CD4-positive, alpha-beta memory T cell (primary cell): ENCODE data around the gene GSAP. TPM values are rescaled to one million over a fixed set of nuclear protein-coding genes. Genes with fewer than 3 reads are reported as not detected.

Experiments used
- CTCF ChIA-PET: fragments of 350-600 bp; sonication (Branson Sonifier 250); formaldehyde crosslinking; loops from one replicate; lab custom pipeline; 2021; ENCODE audit warnings: inconsistent platforms; ENCODE audit not compliant: partially characterized antibody; lab: Charles Lee
- POLR2A ChIA-PET: fragments of 350-600 bp; sonication (Branson Sonifier 250); formaldehyde crosslinking; loops from one replicate; lab custom pipeline; 2021; ENCODE audit not compliant: partially characterized antibody; lab: Charles Lee
- DNase-seq, 5 donors: peaks; one replicate each; pipeline versions ENCODE4 v3.0.0 to v3.0.0-alpha.2; 2020 to 2022; ENCODE audit warnings: mixed read lengths in 1 of 5
- H3K27ac ChIP-seq: one replicate; pipeline ENCODE4 v1.7.0; 2013; ENCODE audit warnings: low read depth, low read length
- H3K27me3 ChIP-seq: 2 replicates; pipeline ENCODE4 v1.7.0; 2013; ENCODE audit warnings: mild to moderate bottlenecking, low read length, moderate library complexity; ENCODE audit not compliant: insufficient read depth
- H3K36me3 ChIP-seq: 2 replicates; pipeline ENCODE4 v1.7.0; 2013; ENCODE audit warnings: mild to moderate bottlenecking, low read length, moderate library complexity; ENCODE audit not compliant: insufficient read depth
- H3K4me1 ChIP-seq: 2 replicates; pipeline ENCODE4 v1.7.0; 2013; ENCODE audit warnings: mild to moderate bottlenecking, low read length, moderate library complexity; ENCODE audit not compliant: insufficient read depth
- H3K4me3 ChIP-seq, 2 donors: one replicate each; pipeline ENCODE4 v1.7.0; 2013; ENCODE audit warnings: low read length in 2 of 2, mild to moderate bottlenecking in 1 of 2
- H3K9me3 ChIP-seq, 2 donors: one replicate each; pipeline ENCODE4 v1.7.0; 2013; ENCODE audit warnings: low read length in 2 of 2, control low read depth in 1 of 2; ENCODE audit not compliant: control insufficient read depth in 1 of 2
- H3K27ac Mint-ChIP-seq, 7 donors: one replicate each; pipeline ENCODE4 v1.8.0; 2020 to 2021; ENCODE audit warnings: mixed read lengths in 7 of 7, mild to moderate bottlenecking in 6 of 7, inconsistent platforms in 3 of 7, moderate library complexity in 3 of 7
- H3K27me3 Mint-ChIP-seq, 2 donors: one replicate each; pipeline ENCODE4 v1.8.0; 2020 to 2021; ENCODE audit warnings: mixed read lengths in 2 of 2
- H3K36me3 Mint-ChIP-seq, 2 donors: one replicate each; pipeline ENCODE4 v1.8.0; 2020 to 2021; ENCODE audit warnings: mixed read lengths in 2 of 2, inconsistent platforms in 1 of 2, mild to moderate bottlenecking in 1 of 2
- H3K4me1 Mint-ChIP-seq, 4 donors: one replicate each; pipeline ENCODE4 v1.8.0; 2020 to 2021; ENCODE audit warnings: mixed read lengths in 4 of 4, mild to moderate bottlenecking in 1 of 4
- H3K4me3 Mint-ChIP-seq, 8 donors: one replicate each; pipeline ENCODE4 v1.8.0; 2020 to 2021; ENCODE audit warnings: mixed read lengths in 8 of 8, mild to moderate bottlenecking in 7 of 8, moderate library complexity in 6 of 8, inconsistent platforms in 3 of 8
- H3K9me3 Mint-ChIP-seq, 8 donors: one replicate each; pipeline ENCODE4 v1.8.0; 2020 to 2021; ENCODE audit warnings: mixed read lengths in 8 of 8, mild to moderate bottlenecking in 5 of 8, inconsistent platforms in 3 of 8, moderate library complexity in 1 of 8
- intact Hi-C: fragments of 100-400 bp; cut with micrococcal nuclease; formaldehyde crosslinking; loops from one replicate; pipeline ENCODE4 v1.15.1; 2023
- polyA plus RNA-seq, 2 donors: library from polyadenylated mRNA; unstranded; fragments of 300-500 nt; fragmentation: Illumina TruSeq; gene quantifications; one replicate each; pipeline ENCODE4 v1.2.3, GENCODE V29; 2021
- total RNA-seq, 2 experiments: library from RNA; stranded (reverse); gene quantifications; one replicate each; pipeline ENCODE4 v1.2.3, GENCODE V29; 2021

Gene GSAP
- total and polyA plus RNA-seq, 4 experiments from 2014 or later: 9.4 to 22.0 (median 16.5) TPM

DNA sequence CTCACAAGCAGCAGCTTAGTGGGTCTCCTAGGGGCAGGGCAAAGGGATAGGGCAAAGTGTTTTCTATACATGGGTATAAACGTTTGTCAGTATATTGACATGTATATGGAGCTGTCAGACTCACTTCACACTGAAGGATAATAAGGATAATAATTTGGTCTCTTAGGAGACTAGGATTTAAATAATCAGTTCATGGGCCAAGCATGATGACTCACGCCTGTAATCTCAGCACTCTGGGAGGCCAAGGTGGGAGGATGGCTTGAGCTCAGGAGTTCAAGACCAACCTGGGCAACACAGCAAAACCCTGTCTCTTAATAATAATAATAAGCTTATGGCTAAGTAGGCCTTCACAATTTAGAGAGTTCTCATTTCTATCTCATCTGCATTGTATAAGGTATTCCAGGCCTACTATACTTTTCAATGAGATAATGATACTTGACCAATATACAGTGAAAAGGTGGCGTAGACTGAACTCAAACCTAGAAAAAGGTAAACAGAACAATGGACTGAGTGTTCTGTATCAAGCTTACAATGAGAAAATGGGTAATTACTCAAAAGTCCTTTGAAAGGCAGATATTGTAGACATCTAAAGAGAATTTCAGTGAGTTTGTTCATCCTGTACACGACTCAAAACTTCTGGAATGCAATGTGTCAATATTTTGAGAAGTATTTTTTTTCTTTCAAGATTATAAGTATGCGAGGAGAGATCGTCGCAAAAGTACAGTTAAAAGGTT lies 7.0 kb downstream of the GSAP start:
- Histone ChIP-seq H3K36me3 (no peaks in the 10 kb centered on the region), H3K4me3 (no peak overlapping the region), H3K27me3 (no peaks in the 10 kb centered on the region), H3K27ac (no peak overlapping the region), H3K4me1 (peaks cover 5% of the 10 kb centered on the region), H3K9me3 (no peaks in the 10 kb centered on the region)
- no peaks in the 10 kb centered on the region for H3K9me3 Mint-ChIP-seq
- no peak overlapping the region for H3K4me3 Mint-ChIP-seq
- H3K27ac Mint-ChIP-seq: peak overlapping the region in 1 of 7 donors; percentile 43
- ChIA-PET POLR2A (no interaction called here), CTCF (interaction anchor here (1.2 to 2.2 kb wide), 3 partner anchors 10 to 77 kb away, joined by 3 to 6 read pairs (median 4); no protein-coding TSS in a partner anchor)
- no peak for DNase-seq
- intact Hi-C loops: no loop called here
- H3K36me3 Mint-ChIP-seq: peaks cover 0 to 2% of the 10 kb centered on the region in 2 donors
- H3K27me3 Mint-ChIP-seq: no peaks in the 10 kb centered on the region
- H3K4me1 Mint-ChIP-seq: peaks cover 9 to 24% (median 11%) of the 10 kb centered on the region in 4 donors

DNA sequence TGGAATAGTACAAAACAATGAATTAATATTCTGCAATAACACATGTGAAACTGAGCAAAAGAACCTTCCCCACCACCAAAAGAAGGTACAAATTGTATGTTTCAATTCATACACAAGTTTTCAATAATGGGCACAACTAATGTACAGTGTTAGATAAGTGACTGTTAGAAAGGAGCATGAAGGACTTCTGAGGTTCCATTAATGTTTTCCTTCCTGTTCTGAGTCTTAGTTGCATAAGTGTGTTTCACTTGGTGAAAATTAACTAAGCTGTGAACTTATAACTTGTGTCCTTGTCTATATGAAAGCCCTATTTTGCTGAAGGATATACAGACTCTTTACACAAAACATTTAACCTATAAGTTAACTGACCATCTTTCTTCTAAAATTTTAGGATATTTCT lies 8.2 kb downstream of the GSAP start:
- ChIA-PET POLR2A (no interaction called here), CTCF (interaction anchor here (2.2 kb wide), 1 partner anchor 9 kb away, joined by 6 read pairs; no protein-coding TSS in a partner anchor)
- Histone ChIP-seq H3K4me1 (no peaks in the 10 kb centered on the region), H3K9me3 (no peaks in the 10 kb centered on the region), H3K36me3 (no peaks in the 10 kb centered on the region), H3K4me3 (no peak overlapping the region), H3K27me3 (no peaks in the 10 kb centered on the region), H3K27ac (no peak overlapping the region)
- H3K4me1 Mint-ChIP-seq: peaks cover 2 to 14% (median 5%) of the 10 kb centered on the region in 4 donors
- H3K9me3 Mint-ChIP-seq: no peaks in the 10 kb centered on the region
- H3K36me3 Mint-ChIP-seq: peaks cover 3 to 8% of the 10 kb centered on the region in 2 donors
- no peak overlapping the region for H3K27ac Mint-ChIP-seq
- intact Hi-C loops: no loop called here
- H3K27me3 Mint-ChIP-seq: no peaks in the 10 kb centered on the region
- DNase-seq: no peak
- no peak overlapping the region for H3K4me3 Mint-ChIP-seq

DNA sequence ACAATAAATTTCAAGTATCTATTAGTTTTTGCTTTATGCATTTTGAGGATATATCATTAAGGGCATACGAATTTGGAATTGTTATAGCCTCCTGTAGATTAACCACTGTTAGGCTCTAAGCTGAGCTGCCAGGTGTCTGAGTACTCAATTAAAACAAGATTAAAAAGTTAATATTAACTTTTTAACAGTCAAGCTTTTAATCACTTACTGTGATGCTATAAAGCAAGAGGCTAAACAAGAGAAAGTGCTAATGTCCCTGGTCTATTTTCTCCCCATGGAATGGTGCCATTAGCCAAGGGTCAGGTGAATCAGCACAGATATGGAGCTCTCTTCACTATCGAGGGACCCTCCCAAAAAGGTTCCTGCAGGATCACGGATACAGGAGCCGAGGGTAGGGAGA lies 9.7 kb downstream of the GSAP start:
- no peaks in the 10 kb centered on the region for H3K36me3 ChIP-seq
- Mint-ChIP-seq H3K4me3 (no peak overlapping the region), H3K36me3 (peaks cover 5 to 11% of the 10 kb centered on the region in 2 donors), H3K27me3 (no peaks in the 10 kb centered on the region), H3K4me1 (peaks cover 0 to 11% (median 4%) of the 10 kb centered on the region in 4 donors), H3K27ac (no peak overlapping the region), H3K9me3 (no peaks in the 10 kb centered on the region)
- intact Hi-C loops: no loop called here
- ChIA-PET CTCF (no interaction called here), POLR2A (no interaction called here)
- no peak for DNase-seq
- H3K4me3 ChIP-seq: no peak overlapping the region
- H3K4me1 ChIP-seq: no peaks in the 10 kb centered on the region
- no peak overlapping the region for H3K27ac ChIP-seq
- H3K27me3 ChIP-seq: no peaks in the 10 kb centered on the region
- H3K9me3 ChIP-seq: no peaks in the 10 kb centered on the region

DNA sequence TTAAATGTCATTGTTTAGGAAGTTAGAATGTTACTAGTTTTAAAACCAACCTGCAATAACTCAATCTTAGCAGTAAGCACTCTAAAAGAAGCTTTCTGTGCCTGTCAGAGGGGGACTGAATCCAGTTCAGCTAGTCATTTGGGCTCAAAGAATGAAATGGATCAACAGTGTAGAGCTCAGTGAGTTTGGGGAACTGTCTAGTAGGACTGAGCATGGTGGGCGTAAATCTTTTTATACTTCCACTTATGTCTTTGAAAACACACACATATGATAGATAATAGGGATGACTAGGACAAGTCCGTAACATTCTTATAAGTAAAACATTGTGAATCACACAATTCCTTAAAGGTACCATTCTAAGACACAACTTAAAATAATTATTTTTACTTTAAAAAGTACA lies 11.5 kb downstream of the GSAP start:
- Histone ChIP-seq H3K36me3 (no peaks in the 10 kb centered on the region), H3K4me3 (no peak overlapping the region), H3K27ac (no peak overlapping the region), H3K4me1 (no peaks in the 10 kb centered on the region), H3K9me3 (no peaks in the 10 kb centered on the region), H3K27me3 (no peaks in the 10 kb centered on the region)
- no peak for DNase-seq
- peak overlapping the region in 1 of 7 donors; percentile 21 for H3K27ac Mint-ChIP-seq
- H3K27me3 Mint-ChIP-seq: no peaks in the 10 kb centered on the region
- H3K9me3 Mint-ChIP-seq: no peaks in the 10 kb centered on the region
- ChIA-PET CTCF (no interaction called here), POLR2A (interaction anchor here (1.0 kb wide), 1 partner anchor 12 kb away, joined by 4 read pairs; the partner anchor contains the start of gene GSAP)
- peaks cover 10 to 17% of the 10 kb centered on the region in 2 donors for H3K36me3 Mint-ChIP-seq
- H3K4me1 Mint-ChIP-seq: peaks cover 0 to 5% (median under 1%) of the 10 kb centered on the region in 4 donors
- intact Hi-C loops: no loop called here
- H3K4me3 Mint-ChIP-seq: no peak overlapping the region

DNA sequence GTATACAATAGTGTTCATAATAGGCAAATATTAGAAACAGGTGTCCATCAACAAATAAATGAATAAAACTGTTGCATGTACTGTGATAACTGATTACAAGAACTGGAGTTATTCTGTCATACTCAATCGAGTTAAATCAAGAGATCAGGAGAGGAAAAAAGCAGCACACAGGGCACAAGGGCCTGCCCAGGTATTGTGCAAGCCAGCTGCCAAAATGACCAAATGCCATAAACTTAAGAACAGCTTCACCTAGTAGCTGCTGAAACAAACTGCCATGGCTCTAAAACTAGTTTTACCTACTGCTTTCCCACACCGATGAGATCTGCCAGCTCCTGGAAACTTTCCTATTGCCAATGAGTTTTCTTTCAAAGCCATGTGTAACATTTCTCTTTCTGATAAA lies 12.2 kb downstream of the GSAP start:
- Mint-ChIP-seq H3K4me1 (peaks cover 0 to 1% (median 0%) of the 10 kb centered on the region in 4 donors), H3K4me3 (no peak overlapping the region), H3K9me3 (no peaks in the 10 kb centered on the region), H3K36me3 (peaks cover 10 to 20% of the 10 kb centered on the region in 2 donors), H3K27me3 (no peaks in the 10 kb centered on the region), H3K27ac (no peak overlapping the region)
- Histone ChIP-seq H3K4me1 (no peaks in the 10 kb centered on the region), H3K9me3 (no peaks in the 10 kb centered on the region), H3K36me3 (no peaks in the 10 kb centered on the region), H3K27ac (no peak overlapping the region), H3K27me3 (no peaks in the 10 kb centered on the region), H3K4me3 (no peak overlapping the region)
- intact Hi-C loops: no loop called here
- CTCF ChIA-PET: no interaction called here
- POLR2A ChIA-PET: interaction anchor here (1.0 kb wide), 1 partner anchor 12 kb away, joined by 4 read pairs; the partner anchor contains the start of gene GSAP
- no peak for DNase-seq

DNA sequence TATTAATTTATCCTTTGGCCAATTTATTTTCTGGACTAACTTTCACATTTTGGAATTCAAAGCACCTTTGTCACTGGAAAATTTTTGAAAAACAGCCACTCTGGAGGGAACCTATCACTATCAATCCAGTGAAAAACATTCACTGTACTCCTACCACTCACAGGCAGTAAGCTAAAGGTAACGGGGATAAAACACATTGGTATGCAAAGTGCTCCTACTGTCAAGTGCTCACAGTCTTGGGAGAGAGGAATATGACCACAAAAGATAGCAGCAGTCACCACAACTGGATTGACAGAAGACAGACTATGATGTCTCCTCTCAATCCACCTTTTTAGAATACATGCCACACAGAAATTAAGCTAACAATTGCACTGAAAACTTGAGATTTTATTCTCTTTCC lies 13.3 kb downstream of the GSAP start:
- Histone ChIP-seq H3K4me3 (no peak overlapping the region), H3K27me3 (no peaks in the 10 kb centered on the region), H3K4me1 (no peaks in the 10 kb centered on the region), H3K9me3 (no peaks in the 10 kb centered on the region), H3K27ac (no peak overlapping the region), H3K36me3 (no peaks in the 10 kb centered on the region)
- DNase-seq: no peak
- H3K36me3 Mint-ChIP-seq: peaks cover 10 to 21% of the 10 kb centered on the region in 2 donors
- intact Hi-C loops: no loop called here
- no peak overlapping the region for H3K4me3 Mint-ChIP-seq
- no peaks in the 10 kb centered on the region for H3K9me3 Mint-ChIP-seq
- no peak overlapping the region for H3K27ac Mint-ChIP-seq
- no peaks in the 10 kb centered on the region for H3K27me3 Mint-ChIP-seq
- ChIA-PET CTCF (no interaction called here), POLR2A (interaction anchor here (1.0 kb wide), 1 partner anchor 13 kb away, joined by 4 read pairs; the partner anchor contains the start of gene GSAP)
- no peaks in the 10 kb centered on the region for H3K4me1 Mint-ChIP-seq

DNA sequence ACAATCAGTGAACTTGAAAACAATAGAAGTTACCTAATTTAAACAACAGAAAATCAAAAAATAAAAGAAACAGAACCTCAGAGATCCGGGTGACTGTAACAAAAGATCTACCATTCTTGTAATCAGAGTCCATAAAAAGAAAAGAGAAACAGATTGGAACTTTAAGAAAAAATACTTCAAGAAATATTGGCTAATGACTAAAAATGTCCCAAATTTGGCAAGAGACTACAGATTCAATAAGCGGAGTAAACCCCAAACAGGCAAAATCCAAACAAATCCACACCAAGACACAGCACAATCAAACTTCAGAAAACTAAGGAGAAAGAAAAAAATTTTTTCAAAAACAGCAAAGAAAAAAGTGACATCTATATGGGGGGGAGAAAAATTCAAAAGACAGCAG lies 15.1 kb downstream of the GSAP start:
- Mint-ChIP-seq H3K27ac (peak overlapping the region in 1 of 7 donors; percentile 34), H3K27me3 (no peaks in the 10 kb centered on the region), H3K4me3 (no peak overlapping the region), H3K9me3 (no peaks in the 10 kb centered on the region), H3K4me1 (no peaks in the 10 kb centered on the region), H3K36me3 (peaks cover 18 to 31% of the 10 kb centered on the region in 2 donors)
- Histone ChIP-seq H3K27ac (no peak overlapping the region), H3K4me3 (no peak overlapping the region), H3K36me3 (no peaks in the 10 kb centered on the region), H3K9me3 (no peaks in the 10 kb centered on the region), H3K4me1 (no peaks in the 10 kb centered on the region), H3K27me3 (no peaks in the 10 kb centered on the region)
- POLR2A ChIA-PET: no interaction called here
- no peak for DNase-seq
- intact Hi-C loops: no loop called here
- CTCF ChIA-PET: no interaction called here
